HG03139 (cell line): ENCODE data around the gene ST6GALNAC3.
"Not testable (repeated sequence)": the region's sequence is repeated elsewhere in the genome, so short reads cannot be mapped to it uniquely, and the experiment has no call there.

ENCODE experiments used
- ATAC-seq: cut with Tn5 transposase; IDR thresholded peaks from one replicate; pipeline ENCODE4 v1.9.1; 2021; ENCODE audit not compliant: unreplicated experiment

ST6GALNAC3 gene

DNA sequence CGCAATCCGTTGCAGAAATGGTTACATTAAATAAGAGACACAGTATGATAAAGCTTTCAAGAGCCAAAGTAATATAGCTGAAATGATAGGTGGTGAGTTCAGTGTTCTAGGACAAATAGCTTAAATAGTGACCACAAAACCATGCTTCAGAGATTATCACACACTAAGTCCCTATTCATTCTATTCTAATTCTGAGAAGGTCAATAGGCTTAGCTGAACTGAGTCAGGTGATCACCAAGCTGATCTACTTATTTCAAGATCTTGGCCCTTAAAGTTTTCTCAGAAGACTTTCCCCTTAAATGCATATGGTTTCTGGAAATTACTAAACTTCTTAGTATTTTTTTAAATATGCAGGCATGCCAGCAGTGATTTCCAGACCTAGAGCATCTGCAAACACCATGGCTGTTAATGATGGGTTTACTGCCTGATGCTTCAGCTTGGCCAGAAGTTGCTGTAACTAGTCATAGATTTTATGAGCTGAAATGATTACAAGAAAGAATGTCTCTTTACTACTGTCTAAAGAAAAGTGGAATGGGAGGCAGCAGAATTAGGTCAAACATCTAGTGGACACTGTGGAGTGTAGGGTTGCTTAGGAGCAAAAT lies 242.9 kb downstream of the ST6GALNAC3 start:
- no peak for ATAC-seq

DNA sequence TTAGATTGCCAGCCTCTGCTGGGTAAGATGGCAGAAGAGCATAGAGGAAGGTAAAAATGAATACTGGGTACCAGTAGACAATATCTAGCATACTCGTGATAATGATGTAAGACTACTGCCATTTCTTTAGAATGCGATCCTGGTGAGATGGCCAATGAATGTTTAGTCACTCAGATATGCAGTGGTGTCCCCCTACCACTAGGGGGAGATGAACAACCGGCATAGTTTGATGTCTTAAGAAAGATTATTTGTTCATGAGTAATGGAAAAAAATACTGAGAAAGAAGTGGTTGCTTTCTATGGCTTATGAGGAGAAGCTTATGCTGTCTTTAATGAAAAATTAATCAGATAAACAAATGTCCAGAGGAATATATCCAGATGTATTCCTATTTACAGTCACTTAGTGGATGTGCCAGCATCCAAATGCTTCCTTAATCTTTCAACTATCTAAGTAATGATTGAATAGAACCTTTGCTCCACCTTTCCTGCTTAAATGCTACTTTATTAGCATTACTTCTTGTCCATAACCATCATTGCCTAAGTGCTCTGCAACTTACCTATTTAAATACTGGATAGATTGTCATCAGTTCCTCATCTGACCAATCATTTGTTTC lies 256.6 kb downstream of the ST6GALNAC3 start:
- peak; percentile 87 for ATAC-seq

DNA sequence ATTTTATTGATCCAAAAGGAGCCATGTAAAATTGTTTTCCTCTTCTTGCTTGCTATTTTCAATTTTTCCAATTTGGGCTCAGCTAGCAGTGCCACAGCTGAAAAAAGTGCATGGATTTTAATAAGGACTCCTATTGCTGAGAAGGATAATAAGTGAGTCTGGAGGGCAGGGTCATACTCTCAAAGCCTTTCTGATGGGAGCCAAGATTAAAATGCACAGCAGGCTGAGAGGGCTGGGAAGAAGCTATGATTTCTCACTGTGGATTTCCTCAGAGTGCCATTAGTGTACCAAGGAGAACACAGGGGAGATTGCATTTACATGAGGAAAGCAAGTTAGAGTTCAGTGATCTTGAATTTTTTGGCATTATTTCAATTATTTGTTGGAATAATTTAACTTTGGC lies 261.3 kb downstream of the ST6GALNAC3 start:
- no peak for ATAC-seq

DNA sequence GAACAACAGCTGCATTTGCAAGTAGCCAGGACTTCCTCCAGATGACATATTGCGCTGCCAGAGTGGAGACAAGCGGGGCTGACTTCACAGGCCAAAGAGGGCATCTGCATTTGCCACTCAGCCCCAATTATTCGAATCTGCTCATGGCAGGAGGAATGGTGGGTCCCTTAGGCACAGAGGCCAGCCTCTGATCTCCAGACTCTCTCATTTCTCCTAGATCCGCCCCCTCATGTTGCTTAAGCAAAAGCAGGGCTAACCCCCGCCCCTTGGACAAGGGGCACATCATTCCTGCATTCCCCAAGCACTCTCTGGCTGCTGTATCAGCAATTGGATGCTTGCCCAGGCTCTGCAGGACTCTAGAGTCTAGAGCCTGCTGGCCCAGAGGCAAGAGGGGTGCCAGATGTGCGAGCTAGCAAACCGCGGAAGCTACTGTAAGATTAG lies 262.4 kb downstream of the ST6GALNAC3 start:
- ATAC-seq: no peak

DNA sequence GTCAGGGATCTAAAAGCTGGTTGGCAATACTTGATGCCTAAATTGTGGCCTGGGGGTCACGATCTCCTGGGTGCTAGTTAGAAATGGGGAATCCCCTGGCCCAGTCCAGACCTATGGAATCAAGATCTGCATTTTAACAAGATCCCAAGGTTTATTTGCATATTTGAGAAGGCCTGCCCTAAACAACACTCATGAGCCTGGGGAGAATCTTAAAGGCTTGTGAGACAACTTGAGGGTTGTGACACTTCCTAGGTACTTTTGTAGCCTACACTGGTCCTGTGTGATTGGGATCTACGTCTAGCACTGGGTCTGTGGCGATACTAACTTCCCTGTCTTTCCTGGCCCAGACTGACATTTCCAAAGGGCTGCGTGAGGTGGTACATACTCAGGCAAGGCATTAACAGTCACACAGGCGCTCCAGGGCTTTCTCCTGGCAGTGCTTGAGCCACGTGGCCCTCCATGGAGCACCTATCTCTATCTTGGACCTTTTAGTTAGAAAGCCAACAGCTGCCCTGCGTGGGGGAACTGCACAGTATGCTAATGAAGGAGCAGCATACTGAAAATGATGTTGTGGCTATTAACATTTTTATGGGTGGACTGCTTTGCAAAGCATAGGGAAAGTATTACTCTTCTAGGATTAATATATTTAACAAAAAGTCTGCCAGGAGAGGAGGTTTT lies 263.1 kb downstream of the ST6GALNAC3 start:
- no peak for ATAC-seq

DNA sequence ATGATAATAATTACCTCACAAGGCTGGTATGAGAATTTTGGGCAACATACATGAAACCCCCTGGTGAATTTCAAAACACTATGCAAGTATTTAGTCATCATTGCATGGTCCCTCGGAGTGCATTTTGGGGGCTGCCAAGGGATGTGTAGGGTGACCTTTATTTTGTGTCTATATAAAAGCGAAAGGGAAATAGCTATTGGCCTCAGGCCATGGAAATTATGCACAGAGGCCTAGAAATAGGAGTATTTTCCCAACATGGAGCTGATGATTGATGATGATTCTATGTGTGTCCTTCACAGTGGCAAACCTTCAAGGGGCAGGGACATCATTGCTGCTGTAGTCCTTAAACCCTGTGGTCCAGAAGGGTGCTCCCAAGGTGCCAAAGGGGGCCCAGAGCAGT lies 265.5 kb downstream of the ST6GALNAC3 start:
- ATAC-seq: no peak

DNA sequence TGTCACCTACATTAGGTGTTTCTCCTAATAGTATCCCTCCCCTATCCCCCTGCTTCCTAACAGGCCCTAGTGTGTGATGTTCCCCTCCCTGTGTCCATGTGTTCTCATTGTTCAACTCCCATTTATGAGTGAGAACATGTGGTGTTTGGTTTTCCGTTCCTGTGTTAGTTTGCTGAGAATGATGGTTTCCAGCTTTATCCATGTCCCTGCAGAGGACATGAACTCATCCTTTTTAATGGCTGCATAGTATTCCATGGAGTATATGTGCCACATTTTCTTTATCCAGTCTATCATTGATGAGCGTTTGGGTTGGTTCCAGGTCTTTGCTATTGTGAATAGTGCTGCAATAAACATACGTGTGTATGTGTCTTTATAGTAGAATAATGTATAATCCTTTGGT lies 267.3 kb downstream of the ST6GALNAC3 start:
- not testable (repeated sequence) for ATAC-seq

DNA sequence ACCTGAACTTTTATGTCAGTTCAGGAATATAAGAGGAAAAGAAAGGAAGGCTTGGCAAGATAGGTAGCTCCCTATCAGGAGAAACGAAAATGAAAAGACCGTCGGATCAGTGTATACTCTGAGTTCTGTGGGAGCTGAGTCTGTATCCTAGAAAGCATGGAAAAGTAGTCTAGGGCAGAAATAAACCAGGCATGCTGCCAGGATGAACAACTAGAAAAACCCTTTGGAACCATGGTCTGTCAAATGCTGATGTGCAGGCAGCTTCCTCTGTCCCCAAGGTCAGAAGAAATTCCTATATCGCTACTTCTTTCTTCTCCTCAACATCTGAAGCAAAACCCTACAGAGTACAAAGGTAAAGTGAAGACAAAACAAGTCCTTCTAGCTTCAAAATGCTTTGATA lies 268.8 kb downstream of the ST6GALNAC3 start:
- no peak for ATAC-seq

DNA sequence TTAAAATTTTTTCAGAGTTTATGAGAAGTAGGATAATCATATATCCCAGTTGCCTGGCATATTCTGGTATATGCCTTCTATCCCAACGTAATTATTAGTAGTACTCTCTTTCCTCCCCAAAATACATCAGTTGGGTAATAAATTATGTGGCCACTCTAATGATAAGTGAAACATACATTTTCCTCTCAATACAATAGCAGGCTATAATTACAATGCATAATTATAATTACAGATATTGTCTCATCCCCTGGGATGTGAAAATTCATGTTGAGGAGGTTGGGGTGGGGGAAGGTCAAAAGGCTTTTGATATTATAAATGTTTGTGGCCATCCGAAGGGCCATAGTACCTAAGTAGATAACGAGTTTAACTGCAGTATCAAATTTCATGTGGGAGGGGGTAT lies 277.1 kb downstream of the ST6GALNAC3 start:
- no peak for ATAC-seq

DNA sequence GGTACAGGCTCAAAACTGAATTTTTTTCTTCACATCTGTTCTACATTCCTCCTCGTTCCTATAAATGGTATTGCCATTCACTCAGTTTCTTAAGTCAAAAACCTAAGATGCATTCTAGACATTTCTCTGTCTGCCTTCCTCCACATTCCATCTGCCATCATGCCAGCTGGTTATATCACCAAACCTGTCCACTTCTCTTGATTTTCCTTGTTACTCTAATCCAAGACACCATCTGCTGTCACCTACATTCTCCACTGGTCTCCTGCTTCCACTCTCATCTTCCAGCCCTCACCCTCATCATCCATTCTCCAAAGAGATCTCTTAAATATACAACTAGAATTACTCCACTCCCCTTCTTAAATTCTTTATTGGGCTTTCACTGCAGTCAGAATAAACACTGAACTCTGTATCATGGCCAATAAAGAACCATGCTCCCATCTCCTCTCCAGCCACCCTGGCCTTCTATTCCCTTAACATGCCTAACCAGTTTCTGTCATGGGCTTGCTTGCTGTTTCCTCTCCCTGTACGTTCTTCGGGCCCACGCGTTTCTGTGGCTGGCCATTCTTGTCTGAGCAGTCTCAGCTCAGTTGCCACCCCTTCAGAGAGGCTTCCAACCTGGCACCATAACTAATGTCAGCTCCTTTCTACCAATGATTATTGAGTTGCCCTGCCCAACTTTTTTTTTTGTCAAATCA lies 278.3 kb downstream of the ST6GALNAC3 start:
- ATAC-seq: no peak

DNA sequence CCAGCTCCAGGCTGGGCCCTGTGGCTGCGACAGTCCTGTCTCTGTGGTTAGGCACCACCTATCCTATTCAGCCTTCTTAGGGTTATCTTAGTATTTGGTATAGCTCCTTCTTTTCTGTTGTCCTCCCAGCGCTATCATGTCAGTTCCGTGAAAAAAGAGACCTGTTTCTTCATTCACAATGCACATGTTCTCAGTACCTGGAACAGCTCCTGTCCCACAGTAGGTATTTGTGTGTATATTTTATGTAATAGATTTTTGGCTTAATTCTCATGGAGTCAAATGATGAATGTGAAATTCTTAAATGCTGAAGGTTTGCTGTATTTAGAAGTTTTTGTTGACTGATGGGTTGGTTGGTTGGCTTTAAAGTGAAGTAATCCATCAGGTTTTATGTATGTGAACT lies 279.7 kb downstream of the ST6GALNAC3 start:
- ATAC-seq: no peak

DNA sequence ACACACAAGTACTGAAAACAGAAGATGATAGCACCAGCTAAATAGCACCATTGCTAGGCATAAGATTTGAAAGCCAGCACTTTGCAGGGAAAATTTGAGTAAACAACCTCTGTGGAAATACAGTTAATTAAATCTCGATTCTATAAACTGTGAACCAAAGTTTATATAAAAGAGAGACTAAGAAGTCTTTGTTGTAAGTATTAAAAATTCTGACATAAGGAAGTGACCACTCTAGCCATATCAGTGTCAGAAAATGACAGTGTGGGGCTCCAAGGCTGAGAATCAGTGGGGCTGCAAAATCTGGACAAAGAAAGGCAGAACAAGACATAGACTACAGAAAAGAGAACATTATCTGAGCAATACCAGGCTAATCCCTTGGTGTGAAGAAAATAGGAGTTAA lies 292.2 kb downstream of the ST6GALNAC3 start:
- ATAC-seq: no peak

DNA sequence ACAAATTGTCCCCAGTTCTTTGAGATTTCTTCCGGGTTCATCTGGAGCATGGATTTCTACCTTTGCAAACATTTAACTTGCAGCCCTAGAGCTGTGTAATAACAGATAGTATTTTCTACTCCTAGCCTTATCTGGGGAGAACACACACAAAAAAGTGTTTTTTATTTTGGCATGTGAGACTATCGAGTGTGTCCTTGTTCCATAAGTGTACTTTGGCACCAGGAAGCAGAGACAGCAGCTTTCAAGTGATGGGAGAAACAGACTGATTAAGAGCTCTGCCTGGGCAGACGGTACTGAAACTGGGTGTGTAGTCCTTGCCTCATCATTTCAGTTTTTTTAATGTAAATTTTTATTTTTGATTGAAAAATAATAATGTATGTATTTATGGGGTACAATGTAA lies 297.4 kb downstream of the ST6GALNAC3 start:
- no peak for ATAC-seq

DNA sequence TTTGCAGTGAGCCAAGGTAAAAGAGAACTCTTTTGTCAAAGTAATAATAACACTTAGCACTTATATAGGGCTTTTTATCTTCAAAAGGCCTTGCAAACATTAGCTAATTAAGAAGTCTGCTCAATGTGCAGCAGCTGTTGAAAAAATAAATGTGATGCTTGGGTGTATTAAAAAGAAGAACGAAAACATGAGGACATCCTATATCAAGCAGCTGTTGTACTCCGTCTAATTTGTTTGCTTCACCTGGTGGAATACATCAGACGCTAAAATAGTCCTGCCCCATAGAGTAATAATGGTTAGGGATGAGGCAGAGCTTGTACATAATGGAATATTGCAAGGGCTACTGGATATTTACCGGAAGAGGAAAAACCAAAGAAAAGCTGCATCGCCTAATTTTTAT lies 299.5 kb downstream of the ST6GALNAC3 start:
- ATAC-seq: no peak

DNA sequence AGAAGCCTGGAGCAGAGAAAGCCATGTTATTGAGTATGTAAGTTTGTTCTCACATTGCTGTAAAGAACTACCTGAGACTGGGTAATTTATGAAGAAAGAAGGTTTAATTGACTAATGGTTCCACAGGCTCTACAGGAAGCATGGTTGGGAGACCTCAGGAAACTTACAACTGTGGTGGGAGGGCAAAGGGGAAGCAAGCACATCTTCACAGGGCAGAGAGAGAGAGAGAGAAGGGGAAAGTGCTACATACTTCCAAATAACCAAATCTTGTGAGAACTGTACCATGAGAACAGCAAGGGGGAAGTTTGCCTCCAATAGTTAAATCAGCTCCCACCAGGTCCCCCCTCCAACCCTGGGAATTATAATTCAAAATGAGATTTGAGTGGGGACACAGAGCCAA lies 302.7 kb downstream of the ST6GALNAC3 start:
- no peak for ATAC-seq

DNA sequence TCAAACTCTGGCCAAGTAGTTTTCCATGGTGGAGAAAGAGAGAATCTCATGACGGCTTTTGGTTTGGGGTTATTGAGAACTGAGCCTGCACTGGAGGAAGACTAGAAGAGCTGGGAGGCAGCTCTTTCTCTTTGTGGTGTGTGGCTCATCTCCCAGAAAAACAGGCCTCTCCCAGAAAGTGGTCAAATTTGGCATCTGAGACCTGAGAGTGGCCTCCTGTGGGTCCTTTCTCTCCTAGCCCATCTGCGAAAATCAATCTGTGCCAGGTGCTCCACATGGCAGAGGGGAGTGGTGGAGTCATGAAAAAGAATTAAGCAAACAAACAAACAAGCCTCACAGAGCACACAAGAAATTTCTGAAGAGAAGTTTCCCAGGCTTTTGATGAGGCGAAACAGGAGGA lies 305.0 kb downstream of the ST6GALNAC3 start:
- no peak for ATAC-seq

DNA sequence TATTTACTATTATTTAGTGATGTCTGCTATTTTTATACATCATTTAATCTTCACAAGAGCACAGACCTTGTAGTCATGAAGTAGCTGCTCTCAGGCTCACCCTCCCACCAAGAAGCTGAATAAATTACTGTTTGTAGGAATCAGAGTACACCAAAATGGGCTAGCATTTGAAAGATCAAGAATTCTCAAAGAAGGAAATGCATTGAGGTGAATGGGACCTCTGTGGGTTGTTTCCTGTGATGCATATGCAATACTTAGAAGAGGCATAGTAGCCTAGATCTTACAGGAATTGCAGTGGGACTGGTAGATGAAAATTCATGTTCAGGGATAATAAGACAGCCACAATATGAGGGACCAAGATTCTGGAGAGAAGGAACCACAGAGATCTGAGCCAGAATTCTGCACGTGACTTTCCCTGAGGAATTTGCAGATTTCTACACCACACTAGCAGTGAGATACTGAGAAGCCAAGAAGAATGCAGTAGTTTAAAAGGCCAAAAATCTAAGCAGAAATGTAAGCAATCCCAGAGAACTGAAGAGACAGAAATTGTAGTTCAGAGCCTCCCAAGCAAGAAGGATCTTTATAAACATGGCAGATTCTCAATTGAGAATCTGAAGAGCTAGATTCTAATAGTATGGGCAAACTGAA lies 307.0 kb downstream of the ST6GALNAC3 start:
- no peak for ATAC-seq

DNA sequence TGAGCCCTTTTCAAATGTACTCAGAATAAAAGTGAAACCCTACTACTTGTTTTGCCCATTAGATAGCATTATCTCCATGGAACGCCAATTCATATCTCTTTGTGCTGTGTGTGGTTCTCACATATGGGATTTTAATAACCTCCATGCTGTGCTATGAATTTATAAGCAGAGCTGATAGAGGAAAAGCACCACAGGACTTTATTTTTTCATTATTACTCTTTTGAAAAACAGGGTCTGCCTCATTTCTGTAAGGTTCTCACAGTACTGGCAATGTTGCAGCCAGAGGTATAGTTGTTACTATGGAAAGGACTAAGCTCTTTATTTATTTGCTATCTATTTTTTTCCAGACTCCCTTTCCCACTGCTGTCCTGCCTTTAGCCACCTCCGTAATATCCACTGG lies 313.7 kb downstream of the ST6GALNAC3 start:
- no peak for ATAC-seq

DNA sequence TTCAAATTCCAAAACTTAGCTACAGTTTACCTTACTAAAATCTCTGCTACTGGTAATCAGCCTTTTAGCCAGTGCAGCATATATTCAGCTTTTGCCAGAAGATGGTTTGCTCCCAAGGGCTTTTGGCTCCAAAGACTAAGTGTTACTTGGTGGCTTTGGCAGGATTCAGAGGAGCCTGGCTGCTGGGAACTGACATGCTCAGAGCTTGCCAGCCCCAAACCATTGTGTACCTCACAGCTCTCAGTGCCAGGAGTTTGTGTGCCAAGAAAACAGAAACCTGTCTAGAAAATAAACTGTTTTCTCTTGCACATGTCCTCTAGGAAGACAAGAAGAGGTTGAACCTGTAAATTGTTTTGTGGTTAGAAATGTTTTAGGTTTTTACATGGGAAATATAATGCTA lies 315.9 kb downstream of the ST6GALNAC3 start:
- ATAC-seq: no peak

DNA sequence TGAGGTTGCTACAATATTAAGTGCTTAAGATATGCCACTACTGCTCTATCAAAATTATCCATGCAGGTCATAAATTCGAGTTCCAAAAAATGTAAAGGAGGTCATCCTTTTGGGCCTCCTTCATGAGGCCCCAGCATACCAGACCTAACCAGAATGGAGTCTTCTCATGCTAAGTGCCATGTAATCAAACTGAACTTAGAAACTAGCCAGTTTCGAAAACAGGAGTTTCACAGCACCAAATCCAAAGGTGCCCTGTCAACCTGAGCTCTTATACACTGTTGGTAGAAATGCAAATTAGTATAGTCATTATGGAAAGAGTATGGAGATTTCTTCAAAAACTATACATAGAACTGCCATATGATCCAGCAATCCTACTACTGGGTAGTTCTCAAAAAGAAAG lies 320.5 kb downstream of the ST6GALNAC3 start:
- ATAC-seq: no peak

DNA sequence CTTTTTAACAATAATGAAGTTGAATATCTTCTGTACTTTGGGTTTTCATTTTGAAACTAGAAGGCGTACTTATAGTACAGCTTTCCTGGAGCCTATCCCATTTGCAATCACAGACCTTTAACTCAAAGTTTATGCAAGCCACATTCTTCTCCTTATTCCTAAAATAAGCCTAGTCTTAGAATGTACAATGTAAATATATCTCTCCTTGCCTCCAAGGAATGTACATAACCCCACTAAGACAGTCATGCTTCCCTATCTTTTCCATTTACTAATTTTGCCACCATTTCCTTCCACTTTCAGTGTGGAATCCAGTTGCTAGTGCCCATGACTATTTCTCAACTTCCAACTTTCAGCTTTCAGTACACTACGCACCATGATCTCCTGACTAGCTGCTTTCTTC lies 327.6 kb downstream of the ST6GALNAC3 start:
- no peak for ATAC-seq
